DOHH2 (cell line): ENCODE measurements around the gene GRM4.
A peak's percentile ranks its signal among the peaks of the same experiment; 100 is the strongest.

Experiments used
- H3F3A ChIP-seq: fragments of 200-600 bp; sonication (generic), shearing (Covaris generic); 2 replicates; pipeline ENCODE4 v1.6.0; 2016; ENCODE audit warnings: antibody characterized with exemption, mild to moderate bottlenecking; ENCODE audit not compliant: control insufficient read depth, insufficient read depth
- H3K27ac ChIP-seq: fragments of 200-600 bp; sonication (generic); 2 replicates; pipeline ENCODE4 v1.5.1; 2014; ENCODE audit warnings: low read depth, mild to moderate bottlenecking, low read length, moderate library complexity
- H3K27me3 ChIP-seq: fragments of 200-600 bp; sonication (generic); 2 replicates; pipeline ENCODE4 v1.6.1; 2014; ENCODE audit warnings: mild to moderate bottlenecking, low read length, mixed read lengths; ENCODE audit not compliant: control insufficient read depth
- H3K36me3 ChIP-seq: fragments of 200-600 bp; sonication (generic); 2 replicates; pipeline ENCODE4 v1.6.1; 2014; ENCODE audit warnings: mild to moderate bottlenecking, low read length, moderate library complexity, mixed read lengths; ENCODE audit not compliant: control insufficient read depth
- H3K4me1 ChIP-seq: fragments of 200-600 bp; sonication (generic); 2 replicates; pipeline ENCODE4 v1.6.1; 2014; ENCODE audit warnings: mild to moderate bottlenecking, low read length, mixed read lengths; ENCODE audit not compliant: control insufficient read depth
- H3K4me2 ChIP-seq: fragments of 200-600 bp; sonication (generic); 2 replicates; pipeline ENCODE4 v1.6.0; 2014; ENCODE audit warnings: mild to moderate bottlenecking, low read length, moderate library complexity
- H3K4me3 ChIP-seq: fragments of 200-600 bp; sonication (generic); 2 replicates; pipeline ENCODE4 v1.5.1; 2014; ENCODE audit warnings: mild to moderate bottlenecking, low read length, mixed read lengths
- H3K79me2 ChIP-seq: fragments of 200-600 bp; sonication (generic); 2 replicates; pipeline ENCODE4 v1.6.1; 2014; ENCODE audit warnings: mild to moderate bottlenecking, low read length, mixed read lengths; ENCODE audit not compliant: control insufficient read depth
- H3K9me2 ChIP-seq: fragments of 200-600 bp; sonication (generic); replicated peaks from 2 replicates; pipeline ENCODE4 v1.6.1; 2014; ENCODE audit warnings: mild to moderate bottlenecking, low read length, mixed read lengths; ENCODE audit not compliant: control insufficient read depth
- H3K9me3 ChIP-seq: fragments of 200-600 bp; sonication (generic); 2 replicates; pipeline ENCODE4 v1.6.1; 2014; ENCODE audit warnings: antibody characterized with exemption, low read length, mixed read lengths; ENCODE audit not compliant: control insufficient read depth, insufficient read depth
- H4K20me1 ChIP-seq: fragments of 200-600 bp; sonication (generic); 2 replicates; pipeline ENCODE4 v1.6.0; 2014; ENCODE audit warnings: low read depth, mild to moderate bottlenecking, antibody characterized with exemption, low read length, moderate library complexity; ENCODE audit not compliant: control insufficient read depth, insufficient read depth
- CTCF ChIP-seq: fragments of 200-600 bp; sonication (generic); IDR thresholded peaks from one replicate; pipeline ENCODE4 v1.5.1; 2014; ENCODE audit warnings: antibody characterized with exemption, mild to moderate bottlenecking, low read depth, low read length; ENCODE audit not compliant: poor library complexity, severe bottlenecking
- EZH2phosphoT487 ChIP-seq: fragments of 200-600 bp; sonication (generic); IDR thresholded peaks from 2 replicates; pipeline ENCODE4 v1.6.1; 2017; ENCODE audit warnings: borderline replicate concordance, mild to moderate bottlenecking, antibody characterized with exemption, low read length, moderate library complexity, mixed read lengths

The GRM4 gene

DNA sequence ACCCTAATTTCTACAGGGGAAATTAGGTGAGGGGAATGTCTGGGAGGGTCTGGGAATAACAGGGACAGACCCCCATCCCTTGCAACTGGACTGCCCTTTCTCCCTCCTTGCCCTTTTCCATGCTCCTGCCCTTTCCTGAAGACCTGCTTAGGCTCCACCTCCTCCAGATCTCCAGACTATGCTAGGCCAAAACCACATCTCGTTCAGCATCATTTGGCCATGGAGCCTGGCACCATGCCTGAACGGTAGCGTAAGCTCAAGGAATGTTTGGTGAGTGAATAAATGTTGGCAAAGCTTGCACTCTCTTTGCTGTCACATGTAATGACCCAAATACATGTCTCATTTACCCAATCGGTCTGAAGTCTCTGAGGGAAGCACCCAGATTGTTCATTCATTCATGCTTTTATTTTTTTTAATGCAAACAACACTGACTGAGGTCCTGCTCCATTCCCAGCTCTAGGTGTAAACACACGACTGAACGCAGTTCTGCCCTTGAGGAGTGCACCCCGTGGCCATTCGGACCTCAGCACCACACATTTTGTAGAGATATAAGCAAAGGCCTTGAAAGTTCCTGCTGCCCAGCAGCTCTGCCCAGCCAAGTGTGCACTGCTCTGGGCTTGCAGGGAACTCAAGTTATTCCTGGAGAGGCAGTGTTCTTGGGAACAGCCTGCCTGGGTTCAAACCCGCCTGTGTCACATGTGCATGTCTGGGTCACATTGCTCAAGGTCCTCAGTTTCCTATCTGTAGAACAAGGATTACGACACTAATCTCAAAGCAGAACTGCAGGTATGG lies 1.1 kb upstream of the GRM4 start:
- Histone ChIP-seq H3K27ac (no peak overlapping the region), H3F3A (no peaks in the 10 kb centered on the region), H3K79me2 (no peaks in the 10 kb centered on the region), H3K9me3 (no peaks in the 10 kb centered on the region), H3K4me1 (peaks cover 40% of the 10 kb centered on the region), H3K9me2 (no peaks in the 10 kb centered on the region), H3K4me2 (no peak overlapping the region), H4K20me1 (peaks cover 8% of the 10 kb centered on the region; the same call in 1 of the 2 replicates), H3K27me3 (peaks cover 76% of the 10 kb centered on the region), H3K4me3 (no peak overlapping the region), H3K36me3 (no peaks in the 10 kb centered on the region)
- TF ChIP-seq EZH2phosphoT487 (no peak), CTCF (no peak)

GRCh38 chr6:34145161-34146020 lies 496 bp downstream of the GRM4 start:
- H3K79me2 ChIP-seq: no peaks in the 10 kb centered on the region
- peaks cover 40% of the 10 kb centered on the region for H3K4me1 ChIP-seq
- peak overlapping the region; percentile 34 for H3K4me3 ChIP-seq
- peaks cover 65% of the 10 kb centered on the region for H3K27me3 ChIP-seq
- no peaks in the 10 kb centered on the region for H3F3A ChIP-seq
- no peaks in the 10 kb centered on the region for H3K9me2 ChIP-seq
- no peaks in the 10 kb centered on the region for H3K9me3 ChIP-seq
- peaks cover 8% of the 10 kb centered on the region; the same call in 1 of the 2 replicates for H4K20me1 ChIP-seq
- H3K27ac ChIP-seq: no peak overlapping the region
- no peaks in the 10 kb centered on the region for H3K36me3 ChIP-seq
- TF ChIP-seq EZH2phosphoT487: no peak
- no peak for TF ChIP-seq CTCF
- H3K4me2 ChIP-seq: peak overlapping the region; percentile 49

DNA sequence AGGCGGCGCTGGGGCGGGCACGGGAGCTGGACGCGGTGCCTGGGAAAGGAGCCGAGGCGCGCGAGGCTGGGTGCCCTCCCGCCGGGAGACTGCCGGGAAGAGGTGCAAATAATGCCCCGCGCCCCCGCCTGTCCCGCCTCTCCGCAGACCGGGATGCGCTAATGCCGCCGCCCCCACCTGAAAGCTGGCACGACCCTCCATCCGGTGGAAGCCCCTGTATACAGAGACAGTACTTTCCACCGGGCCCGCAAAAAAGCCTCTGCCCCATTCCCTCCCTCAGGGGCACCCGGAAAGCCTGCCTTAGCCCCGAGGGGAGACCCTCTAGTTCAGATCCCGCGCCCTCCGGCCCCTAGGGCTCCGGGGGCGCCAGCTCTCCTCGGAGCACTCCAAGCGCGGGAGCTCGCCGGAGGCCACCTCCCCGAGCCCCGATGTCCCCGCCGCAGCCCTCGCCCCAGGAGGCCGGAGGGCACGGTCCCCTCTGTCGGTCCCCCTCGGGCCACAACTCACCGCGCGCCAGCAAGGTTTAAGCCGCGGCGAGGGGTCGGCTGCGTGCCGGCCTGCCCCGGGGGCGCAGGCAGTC lies 1.2 kb downstream of the GRM4 start:
- H3K4me2 ChIP-seq: peak overlapping the region; percentile 42
- peaks cover 40% of the 10 kb centered on the region for H3K4me1 ChIP-seq
- no peaks in the 10 kb centered on the region for H3F3A ChIP-seq
- H4K20me1 ChIP-seq: peaks cover 8% of the 10 kb centered on the region; the same call in 1 of the 2 replicates
- H3K9me3 ChIP-seq: no peaks in the 10 kb centered on the region
- no peak for TF ChIP-seq EZH2phosphoT487
- TF ChIP-seq CTCF: no peak
- H3K27ac ChIP-seq: no peak overlapping the region
- H3K36me3 ChIP-seq: no peaks in the 10 kb centered on the region
- no peaks in the 10 kb centered on the region for H3K9me2 ChIP-seq
- H3K4me3 ChIP-seq: no peak overlapping the region
- H3K27me3 ChIP-seq: peaks cover 61% of the 10 kb centered on the region
- no peaks in the 10 kb centered on the region for H3K79me2 ChIP-seq
